Uterus (tissue), 2 donors: ENCODE data around the gene SMIM44.

ENCODE experiments used
- POLR2A ChIP-seq, 2 donors: fragments of 450-650 bp; IDR thresholded peaks; one replicate each; pipeline ENCODE4 v1.6.1; 2016; ENCODE audit warnings: antibody characterized with exemption in 2 of 2, mild to moderate bottlenecking in 1 of 2, moderate library complexity in 1 of 2
- TF ChIP-seq, protein P1 (sequence below), 4 experiments: fragments of 200-600 bp in 2 of 4; fragments of 450-650 bp in 2 of 4; sonication (generic) in 2 of 4; IDR thresholded peaks; one replicate each; pipeline ENCODE4 v1.5.1; 2016 to 2019; ENCODE audit warnings: antibody characterized with exemption in 4 of 4, mild to moderate bottlenecking in 2 of 4, moderate library complexity in 1 of 4

GRCh38 chr19:3433313-3433712 lies 49.9 kb downstream of the SMIM44 start:
- TF ChIP-seq, protein P1, sequence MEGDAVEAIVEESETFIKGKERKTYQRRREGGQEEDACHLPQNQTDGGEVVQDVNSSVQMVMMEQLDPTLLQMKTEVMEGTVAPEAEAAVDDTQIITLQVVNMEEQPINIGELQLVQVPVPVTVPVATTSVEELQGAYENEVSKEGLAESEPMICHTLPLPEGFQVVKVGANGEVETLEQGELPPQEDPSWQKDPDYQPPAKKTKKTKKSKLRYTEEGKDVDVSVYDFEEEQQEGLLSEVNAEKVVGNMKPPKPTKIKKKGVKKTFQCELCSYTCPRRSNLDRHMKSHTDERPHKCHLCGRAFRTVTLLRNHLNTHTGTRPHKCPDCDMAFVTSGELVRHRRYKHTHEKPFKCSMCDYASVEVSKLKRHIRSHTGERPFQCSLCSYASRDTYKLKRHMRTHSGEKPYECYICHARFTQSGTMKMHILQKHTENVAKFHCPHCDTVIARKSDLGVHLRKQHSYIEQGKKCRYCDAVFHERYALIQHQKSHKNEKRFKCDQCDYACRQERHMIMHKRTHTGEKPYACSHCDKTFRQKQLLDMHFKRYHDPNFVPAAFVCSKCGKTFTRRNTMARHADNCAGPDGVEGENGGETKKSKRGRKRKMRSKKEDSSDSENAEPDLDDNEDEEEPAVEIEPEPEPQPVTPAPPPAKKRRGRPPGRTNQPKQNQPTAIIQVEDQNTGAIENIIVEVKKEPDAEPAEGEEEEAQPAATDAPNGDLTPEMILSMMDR (IDR thresholded peaks at IDR 0.05): no peak
- TF ChIP-seq POLR2A (IDR thresholded peaks at IDR 0.05): no peak
